ENCODE data around the gene PMPCA.

PMPCA gene

DNA sequence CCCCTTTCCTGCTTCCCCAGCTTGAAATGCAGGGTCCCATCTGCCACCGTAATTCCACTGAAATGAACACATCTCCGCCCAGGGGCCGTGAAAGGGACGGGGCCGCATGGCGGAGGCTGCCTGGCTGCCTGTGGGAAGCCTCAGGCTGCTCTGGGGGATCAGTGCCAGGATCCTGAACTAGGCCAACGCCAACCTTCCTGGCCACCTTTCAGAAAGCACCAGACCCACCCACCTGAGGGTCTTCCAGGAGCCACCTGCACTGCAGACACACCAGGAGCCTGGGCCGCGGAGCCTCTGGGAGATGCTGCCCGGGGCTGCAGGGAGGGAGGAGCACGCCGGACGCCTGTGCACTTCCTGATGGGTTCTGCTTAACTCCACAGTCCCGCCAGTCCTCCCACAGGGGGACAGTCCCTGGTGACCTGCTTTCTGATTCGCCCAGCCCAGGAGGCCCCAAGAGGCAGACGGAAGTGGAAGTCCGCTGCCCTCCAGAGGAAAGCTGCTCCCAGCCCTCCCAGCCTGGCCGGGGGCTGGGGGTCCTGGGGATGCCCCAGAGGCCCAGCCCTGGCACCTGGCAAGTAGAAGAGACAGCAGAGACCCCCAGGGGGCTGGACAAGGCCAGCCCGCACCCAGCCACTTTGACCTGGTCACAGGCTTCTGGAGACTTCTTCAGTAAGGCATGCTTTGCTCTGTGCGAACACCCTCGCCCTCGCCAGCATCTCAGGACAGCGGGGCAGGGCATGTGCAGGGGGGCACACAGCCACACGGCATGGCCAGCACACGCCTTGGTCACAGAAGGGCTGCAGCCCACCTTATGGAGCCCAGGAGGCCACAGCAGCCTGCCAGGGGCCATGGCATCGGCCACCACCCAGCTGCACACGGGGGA, 36.9 kb upstream of the PMPCA start, which contains the start of gene CARD9:
Gene CARD9, minus strand, starts transcription at position 370 of the 883 bp plus-strand sequence. CDS start 1,591 bp downstream, outside the sequence.
- no peak for DNase-seq (ENCODE audit: low read depth)

DNA sequence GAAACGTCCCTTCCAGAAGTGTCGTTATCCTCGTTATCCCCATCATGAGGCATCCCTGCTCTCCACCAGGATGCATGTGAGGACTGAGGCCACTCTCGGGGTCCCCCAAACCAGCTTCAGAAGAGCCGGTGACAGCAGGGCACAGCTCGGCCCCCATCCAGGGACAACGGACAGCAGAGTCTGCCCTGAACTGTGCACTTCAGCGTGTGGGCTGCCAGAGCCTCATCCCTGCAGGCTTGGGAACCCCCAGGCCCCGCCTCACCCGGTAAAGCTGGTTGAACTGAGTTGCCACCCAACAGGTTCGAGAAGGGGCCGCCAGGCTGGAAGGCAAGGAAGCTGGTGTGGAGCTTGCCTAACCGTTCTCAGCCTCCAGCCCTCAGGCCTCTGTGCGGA, 36.3 kb upstream of the PMPCA start:
- no peak for DNase-seq (ENCODE audit: low read depth)

DNA sequence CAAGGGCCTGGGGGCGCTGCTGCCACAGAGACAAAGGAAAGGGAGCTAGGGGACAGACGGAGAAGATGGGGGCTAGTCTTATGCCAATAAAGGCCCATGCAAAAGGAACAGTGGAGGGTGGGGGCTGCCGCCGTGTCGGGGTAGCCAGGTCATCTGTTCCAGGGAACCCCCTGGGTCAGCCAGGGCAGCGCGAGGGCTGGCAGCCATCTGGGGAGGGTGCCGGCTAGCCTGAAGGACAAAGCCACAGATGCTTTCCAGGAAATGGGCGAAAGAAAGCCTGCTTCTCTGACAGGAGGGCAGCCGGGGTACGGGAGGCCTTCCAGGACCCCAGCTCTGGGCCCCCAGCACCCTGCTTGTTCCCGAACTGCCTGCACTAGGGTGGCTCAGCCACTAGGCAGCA, 35.4 kb upstream of the PMPCA start:
- no peak for DNase-seq (ENCODE audit: low read depth)

DNA sequence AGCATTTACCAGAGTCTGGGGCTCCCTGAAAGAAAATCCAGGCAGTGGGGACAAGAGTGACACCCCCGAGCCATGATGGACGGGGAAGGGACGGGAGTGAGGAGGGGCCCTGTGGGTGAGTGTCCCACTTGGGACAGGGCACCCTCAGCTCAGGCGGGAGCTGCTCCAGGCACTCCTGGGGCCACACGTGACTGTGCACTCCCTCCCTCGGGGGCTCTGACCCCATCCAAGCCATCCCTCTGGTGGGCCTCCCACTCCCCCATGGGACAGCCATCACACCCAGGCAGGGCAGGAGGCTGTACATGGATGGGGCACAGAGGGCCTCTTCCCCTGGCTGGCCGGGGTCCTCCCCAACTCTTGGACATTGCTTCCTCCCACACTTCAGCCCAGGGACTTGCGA, 34.0 kb upstream of the PMPCA start:
- DNase-seq (ENCODE audit: low read depth), result no peak

DNA sequence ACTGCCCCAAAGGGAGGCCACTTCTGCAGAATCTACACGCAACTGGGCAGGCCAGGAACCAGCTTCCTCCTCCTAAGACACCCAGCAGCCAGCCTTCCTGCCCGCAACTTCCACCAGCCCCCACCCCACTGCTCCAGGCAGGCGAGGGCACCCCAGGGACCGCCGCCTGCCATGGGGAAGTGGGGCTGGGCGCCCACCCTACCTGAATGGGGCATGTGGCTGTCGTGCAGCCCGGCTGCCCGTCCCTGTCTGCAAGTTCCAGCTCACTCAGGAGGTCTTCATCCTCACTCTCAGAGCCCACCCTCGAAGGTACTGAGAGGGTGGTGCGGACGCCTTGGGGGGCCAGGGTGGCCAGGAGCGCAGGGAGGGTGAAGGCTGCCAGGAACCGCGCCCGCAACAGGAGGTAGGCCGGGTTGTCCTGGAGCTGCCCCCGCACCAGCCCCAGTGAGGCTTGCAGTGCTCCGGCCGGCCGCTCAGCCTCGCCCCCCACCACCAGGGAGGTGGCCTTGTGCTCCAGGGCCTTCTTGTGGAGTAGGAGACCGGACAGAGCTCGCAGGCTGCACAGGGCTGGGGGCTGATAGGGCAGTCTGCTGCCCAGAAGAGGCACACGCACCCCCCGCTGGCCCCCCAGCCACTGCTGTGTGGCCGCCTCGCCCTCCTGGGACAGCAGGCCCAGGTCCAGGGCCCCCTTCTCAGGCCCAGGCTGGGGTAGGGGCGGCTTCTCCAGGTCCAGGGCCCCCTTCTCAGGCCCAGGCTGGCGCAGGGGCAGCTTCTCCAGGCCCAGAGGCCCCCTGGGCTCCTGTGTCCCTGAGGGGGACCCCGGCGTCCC, 32.9 kb upstream of the PMPCA start:
- DNase-seq (ENCODE audit: low read depth), result no peak

DNA sequence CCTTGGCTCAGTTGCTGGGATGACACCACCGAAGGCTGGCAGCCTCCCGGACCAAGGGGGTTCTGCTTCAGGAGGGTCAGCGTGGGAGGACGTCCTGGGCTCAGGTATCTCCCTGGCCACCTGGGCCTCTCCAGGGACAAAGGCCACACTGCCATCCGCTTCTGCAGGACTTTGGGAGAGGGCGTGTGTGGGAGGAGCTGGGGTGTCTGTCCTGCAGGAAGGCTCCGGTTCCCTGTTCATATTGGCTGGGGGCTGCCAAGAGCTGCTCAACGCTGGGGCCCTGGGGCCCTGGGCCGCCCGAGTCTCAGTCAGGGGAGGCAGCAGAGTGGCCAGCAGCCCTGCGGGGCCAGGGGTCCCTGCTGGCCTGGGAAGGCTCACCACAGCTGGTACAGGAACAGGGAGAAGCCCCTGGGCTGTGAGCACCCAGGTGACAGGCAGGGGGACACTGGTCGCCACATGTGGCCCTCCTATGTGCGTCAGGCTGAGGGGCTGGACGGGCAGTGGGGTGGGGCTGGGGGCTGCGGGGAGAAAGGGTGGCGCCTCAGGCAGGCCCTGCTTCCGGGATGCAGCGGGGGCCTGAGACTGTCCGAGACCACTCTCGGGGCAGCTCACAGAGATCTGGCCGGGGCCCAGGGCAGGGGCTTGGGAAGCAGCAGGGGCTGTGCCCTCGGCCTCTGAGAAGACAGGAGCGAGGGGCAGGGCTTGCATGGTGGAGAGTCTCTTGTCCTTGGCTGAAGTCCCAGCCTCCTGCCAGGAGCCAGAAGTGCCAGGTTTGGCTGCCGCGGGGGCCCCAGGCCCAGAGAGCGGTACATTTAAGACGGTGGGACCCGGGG, 32.1 kb upstream of the PMPCA start:
- DNase-seq (ENCODE audit: low read depth), result no peak

DNA sequence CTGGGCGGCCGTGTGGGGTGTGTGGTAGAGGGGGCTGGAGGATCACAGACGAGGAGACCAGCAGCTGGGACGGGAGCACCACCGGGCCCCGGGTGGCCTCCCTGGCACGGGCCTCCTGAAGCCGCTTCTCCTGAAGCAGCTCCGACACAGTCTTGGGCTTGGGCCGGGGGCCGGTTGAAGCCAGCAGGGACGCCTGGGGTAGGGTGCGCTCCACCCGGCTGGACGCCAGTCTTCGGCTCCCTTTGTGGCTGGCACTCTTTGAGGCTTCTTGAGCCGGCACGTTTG, 31.5 kb upstream of the PMPCA start:
- DNase-seq (ENCODE audit: low read depth), result no peak

DNA sequence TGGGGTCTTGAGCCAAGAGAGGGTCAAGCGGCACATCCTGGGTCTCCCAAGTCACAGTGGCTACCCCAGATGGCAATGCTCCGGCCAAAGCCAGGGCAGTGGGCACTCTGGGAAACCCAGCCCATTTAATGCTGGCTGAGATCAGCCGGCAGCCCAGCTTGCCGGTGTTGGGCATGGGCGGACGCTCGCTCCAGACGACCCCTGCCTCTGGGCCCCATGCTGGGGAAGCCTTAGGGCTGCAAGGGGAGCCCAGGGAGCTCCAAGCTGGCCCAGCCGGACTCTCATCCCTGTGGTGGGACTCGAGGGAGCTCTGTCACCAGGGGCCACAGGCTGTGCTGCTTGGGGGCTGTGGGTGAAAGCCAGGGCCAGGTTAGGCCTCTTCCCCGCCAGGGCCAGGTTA, 31.1 kb upstream of the PMPCA start:
- no peak for DNase-seq (ENCODE audit: low read depth)

DNA sequence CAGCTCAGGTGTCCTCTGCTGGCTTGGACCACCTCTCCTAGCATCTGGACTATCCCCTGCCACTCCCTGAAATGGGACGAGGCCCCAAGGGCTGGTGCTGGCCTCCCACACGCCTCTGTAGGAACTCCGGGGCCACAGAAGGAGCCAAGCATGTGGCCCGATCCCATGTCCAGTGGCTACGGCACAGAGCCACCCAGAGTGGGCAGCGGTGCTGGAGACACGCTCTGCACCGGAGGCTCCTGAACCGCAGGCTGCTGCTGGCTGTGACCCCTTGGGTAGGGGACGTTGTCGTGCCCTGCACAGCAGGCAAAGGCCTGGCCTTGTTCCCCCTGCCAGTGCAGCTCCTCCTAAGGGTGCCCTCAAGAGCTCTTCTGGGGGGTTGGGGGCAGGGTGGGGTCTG, 30.6 kb upstream of the PMPCA start:
- DNase-seq (ENCODE audit: low read depth), result no peak

DNA sequence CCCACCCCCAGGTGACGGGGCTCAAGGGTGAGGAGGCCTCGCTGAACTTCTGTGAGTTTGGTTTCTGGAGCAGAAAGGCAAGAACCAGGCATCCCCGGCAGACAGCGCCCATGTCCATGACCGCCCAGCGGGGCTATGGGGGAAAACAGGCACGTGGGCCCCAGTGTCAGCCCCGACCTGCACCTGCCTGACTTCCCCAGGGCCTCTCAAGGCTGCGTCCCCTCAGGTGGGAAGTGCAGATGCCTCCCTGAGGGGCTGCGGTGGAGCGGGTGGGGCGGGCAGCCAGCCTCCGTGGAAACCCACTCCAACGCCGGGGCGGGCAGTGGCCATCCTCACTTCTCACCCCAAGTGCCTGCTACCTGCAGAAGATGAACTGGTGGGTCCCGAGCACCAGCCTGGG, 30.1 kb upstream of the PMPCA start:
- no peak for DNase-seq (ENCODE audit: low read depth)

DNA sequence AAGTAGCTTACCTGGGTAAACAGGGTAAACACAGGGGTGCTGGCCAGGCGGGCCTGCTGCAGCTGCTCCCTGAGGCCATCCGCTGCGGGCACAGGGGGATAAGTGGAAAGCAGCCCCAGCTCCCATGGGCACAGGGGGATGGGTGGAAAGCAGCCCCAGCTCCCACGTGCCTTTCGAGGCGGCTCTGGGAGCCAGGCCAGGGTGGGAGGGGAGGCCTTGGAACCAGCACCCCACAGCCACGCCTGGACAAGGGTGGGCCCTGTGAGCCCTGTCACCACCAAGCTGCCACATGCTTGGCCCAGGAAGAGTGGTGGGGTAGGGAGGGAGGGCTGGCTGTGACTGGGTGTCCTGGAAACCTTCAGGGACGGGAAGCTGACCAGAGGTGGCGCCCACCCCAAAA, 29.1 kb upstream of the PMPCA start:
- DNase-seq (ENCODE audit: low read depth), result no peak

DNA sequence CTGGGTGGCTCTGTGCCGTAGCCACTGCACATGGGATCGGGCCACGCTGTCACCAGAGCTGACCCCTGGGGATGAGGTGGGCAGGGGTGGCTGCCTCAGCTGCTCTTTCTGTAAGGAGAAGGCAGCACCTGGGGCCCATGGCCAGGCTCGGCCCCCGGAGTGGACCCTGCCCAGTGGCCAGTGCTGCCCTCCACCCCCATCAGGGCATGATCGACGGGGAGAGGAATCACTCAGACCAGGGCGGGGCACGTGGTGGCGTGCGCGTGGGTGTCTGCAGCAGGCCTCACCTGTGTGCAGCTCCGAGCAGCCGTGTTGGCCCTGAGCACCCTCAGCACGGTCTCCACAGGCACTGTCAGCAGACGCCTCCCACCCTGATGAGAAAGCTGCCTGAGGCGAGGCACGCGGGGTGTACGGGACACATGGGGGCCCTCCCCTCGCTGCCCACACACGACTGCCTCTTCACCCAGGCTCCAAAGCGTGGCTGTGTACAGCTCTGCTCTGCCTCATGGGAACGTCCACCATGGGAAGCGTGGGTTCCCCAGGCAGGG, 28.4 kb upstream of the PMPCA start:
- DNase-seq (ENCODE audit: low read depth), result no peak

DNA sequence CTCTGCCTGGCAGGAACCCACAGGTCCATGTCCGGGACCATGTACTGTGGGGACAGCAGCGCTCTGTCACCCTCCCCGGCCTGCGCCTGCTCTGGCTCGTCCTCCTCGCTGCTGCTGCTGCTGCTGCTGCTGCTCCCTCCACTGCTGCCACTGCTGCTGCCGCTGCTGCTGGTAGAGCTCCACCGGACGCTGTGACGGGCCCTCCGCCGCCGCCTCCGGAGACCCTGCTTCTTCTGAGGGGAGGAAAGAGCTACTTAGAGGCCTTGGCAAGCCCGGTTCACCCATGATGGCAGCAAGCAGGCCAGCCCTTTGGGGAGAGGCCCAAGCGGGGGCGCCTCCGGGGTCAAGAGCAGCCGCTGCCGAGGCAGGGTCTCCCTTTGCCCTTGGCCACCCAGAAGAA, 27.0 kb upstream of the PMPCA start:
- DNase-seq (ENCODE audit: low read depth), result no peak

DNA sequence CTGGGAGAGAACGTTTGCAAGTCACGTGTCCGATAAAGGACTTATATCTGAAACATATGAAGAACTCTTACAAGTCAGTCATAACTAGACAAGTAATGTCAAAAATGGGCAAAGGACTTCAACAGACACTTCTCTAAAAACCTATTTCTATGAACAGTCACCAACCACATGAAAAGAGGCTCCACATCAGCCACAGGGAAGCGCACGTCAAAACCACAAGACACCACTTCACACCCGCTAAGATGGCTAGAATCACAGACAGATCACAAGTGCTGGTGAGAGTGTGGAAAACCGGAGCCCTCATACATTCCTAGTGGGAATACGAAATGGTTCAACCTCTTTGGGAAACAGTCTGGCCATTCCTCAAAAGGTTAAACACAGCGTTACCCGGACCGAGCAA, 25.4 kb upstream of the PMPCA start:
- DNase-seq (ENCODE audit: low read depth), result peak; percentile 24

DNA sequence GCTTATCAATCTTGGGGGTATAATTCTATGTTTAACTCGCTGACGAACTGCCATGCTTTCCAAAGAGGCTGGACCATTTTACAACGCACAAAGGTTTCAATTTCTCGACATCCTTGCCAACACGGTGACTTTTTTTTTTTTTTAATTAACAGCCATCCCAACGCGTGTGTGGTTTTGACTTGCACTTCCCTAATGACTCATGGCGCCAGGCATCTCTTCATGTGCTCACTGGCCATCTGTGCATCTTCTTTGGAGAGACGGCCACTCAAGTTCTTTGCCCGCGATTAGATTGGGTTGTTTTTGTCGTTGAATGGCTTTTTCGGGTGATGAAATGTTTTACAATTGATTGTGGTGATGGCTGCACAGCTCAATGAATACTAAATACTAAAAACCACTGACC, 24.4 kb upstream of the PMPCA start:
- no peak for DNase-seq (ENCODE audit: low read depth)

DNA sequence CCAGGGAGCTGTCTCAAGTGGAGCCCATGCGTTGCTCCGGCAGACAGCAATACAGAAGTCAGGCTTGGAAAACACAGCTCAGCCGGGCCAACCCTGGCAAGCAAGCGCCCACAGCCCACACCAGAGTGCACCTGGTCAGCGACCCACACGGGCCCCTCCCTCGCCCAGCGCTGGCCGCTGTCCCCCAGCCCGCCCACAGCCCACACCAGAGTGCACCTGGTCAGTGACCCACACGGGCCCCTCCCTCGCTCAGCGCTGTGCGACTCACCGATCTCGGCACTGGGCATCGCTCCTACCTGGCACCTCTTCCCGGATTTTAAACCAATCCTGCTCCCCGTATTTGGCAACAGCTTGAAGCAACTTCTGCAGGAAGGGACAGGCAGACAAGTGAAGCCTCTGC, 23.2 kb upstream of the PMPCA start:
- no peak for DNase-seq (ENCODE audit: low read depth)

DNA sequence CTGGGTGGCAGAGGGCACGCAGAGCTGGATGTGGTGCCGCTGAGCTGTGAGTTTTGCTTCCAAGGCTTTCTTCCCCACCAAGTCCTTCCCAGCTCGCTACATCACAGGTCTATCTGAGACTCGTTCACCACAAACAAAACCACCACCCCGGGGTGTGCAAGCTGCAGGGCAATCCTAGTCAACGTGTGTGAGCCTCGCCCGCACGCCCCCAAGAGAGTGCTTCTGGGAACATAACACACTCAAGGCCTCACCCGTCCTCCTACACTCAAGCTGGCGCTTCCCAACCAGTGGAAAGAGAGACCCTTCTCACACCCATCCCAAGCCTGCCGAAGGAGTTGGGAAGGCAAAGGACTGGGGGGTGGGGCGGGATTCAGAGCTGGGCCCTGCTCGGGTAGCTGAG, 21.1 kb upstream of the PMPCA start:
- no peak for DNase-seq (ENCODE audit: low read depth)

DNA sequence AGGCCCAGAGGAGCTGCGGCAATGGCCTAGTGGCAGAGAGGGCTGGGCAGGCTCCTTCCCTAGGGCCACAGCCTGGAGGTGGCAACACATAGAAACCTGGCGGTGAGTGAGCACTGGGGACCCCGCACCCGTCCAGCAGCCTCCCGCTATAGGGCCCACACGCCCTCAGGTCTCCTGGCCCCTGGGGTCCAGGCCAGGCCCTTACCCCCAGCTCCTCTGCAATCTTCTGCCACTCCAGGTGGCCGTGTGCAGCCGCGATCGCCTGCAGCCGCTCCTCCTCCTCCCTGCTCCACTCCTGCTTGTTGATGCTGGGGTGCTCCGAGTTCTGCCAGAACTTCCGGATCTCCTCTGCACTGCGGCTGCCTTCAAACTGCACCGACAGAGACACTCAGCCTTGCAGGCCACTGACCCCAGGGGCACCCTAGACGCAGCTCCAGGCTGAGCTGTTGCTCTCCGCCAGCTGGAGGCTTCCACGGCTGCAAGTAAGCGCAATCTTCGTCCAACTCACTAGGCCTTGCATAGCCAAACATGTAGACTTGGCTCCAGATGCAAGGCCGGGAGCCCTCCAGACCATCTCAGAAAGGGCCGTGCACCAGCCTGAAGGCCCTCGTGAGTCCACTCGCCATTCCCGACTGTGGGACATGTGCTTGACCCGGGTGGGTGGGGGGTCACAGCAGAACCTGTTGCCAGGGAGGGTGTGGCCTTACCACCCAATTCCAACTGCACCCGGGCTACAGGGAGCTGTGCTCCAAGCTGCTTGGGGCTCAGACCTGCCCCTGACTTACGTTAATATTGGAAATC, 18.5 kb upstream of the PMPCA start:
- DNase-seq (ENCODE audit: low read depth), result no peak

DNA sequence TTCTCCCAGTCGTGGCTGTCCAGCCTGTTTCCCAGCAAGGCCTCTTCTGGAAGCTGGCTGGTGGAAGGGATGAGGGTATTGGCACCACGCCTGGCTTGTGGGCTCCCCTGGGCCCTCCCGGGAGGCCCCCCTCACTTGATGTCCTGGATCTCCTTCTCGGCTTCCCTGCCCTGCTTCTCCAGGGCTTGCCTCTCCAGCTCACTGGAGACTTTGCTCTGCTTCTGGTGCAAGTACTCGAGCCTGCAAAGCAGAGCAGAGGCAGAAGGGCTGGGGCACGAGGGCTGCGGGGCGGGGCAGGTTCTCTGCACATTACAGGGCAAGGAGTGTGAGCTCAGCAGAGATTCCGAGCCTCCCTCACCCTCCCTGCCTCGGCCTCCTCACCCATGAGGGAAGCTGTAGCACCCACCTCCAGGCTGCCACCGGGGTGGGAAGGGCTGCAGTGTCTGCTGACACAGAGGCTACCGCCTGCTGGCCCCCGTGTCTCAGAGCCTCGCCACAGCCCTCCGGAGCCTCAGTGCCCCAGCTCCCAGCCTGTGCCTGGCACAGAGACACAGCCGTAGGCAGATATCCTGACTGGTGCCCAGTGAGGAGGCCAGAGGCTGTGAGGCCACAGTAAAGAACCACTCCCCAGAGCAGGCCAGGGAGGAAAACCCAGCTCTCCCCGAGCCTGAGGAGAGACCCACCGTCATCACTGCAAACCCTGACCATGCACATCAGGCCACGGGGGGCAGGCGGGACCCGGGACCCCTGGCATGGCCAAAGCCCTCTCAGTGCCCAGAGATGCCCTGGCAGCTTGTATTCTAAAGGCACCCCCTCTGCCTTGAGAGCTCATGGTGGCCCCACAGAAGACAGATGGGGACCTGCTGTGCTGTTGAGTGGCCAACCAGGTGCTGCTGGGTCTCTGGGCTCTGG, 17.7 kb upstream of the PMPCA start:
- DNase-seq (ENCODE audit: low read depth), result no peak

DNA sequence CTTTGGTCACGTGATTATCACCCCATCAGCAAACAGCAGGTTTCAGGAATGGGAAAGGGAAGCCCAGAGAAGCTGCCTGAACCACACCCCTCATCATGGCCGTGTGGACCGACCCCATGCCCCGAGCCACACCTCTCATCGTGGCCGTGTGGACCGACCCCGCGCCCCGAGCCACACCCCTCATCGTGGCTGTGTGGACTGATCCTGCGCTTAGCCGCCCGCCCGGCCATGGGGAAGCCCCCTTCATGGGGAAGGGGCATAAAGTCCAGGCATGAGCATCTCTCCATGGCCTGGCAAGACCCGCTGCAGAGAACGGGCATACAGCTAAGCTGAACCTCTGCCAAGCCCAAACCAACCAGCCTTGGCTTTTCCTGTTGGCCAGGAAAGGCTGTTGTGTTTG, 16.9 kb upstream of the PMPCA start:
- no peak for DNase-seq (ENCODE audit: low read depth)
